Suprapubic skin (tissue), 3 donors: ENCODE measurements around the gene LHX3.

ENCODE experiments used
- EP300 ChIP-seq: sonication (generic); formaldehyde crosslinking; IDR thresholded peaks from one replicate; pipeline ENCODE4 v1.6.1; 2017; ENCODE audit warnings: antibody characterized with exemption
- POLR2A ChIP-seq, 2 donors: fragments of 450-650 bp; IDR thresholded peaks; one replicate each; pipeline ENCODE4 v1.6.1; 2017; ENCODE audit warnings: antibody characterized with exemption in 2 of 2, mild to moderate bottlenecking in 2 of 2, moderate library complexity in 2 of 2
- TF ChIP-seq, protein P1 (sequence below), 2 donors: fragments of 200-600 bp in 1 of 2; fragments of 450-650 bp in 1 of 2; sonication (generic) in 1 of 2; IDR thresholded peaks; one replicate each; pipeline ENCODE4 v1.5.1; 2016 to 2019; ENCODE audit warnings: antibody characterized with exemption in 2 of 2, mild to moderate bottlenecking in 1 of 2, moderate library complexity in 1 of 2

DNA sequence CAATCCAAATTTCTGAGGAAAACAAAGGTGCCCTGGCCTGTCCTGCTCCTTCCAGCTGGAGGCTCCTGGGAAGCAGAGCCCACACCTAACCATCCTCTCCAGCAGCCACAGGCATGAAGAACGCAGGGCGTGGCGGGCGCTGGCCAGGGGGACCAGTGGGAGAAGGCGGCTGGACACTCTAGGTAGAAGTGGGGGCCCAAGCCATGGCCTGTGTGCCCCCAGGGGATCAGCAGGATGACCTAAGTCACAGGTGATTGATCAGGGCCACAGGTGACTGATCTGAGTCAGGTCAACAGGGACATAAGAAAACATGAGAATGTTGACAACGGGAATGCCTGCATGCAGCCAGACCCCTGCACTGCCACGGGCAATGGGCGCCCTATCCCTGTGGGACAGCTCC lies 37.3 kb upstream of the LHX3 start:
- TF ChIP-seq POLR2A (IDR thresholded peaks at IDR 0.05) (no peak), EP300 (no peak)
- TF ChIP-seq, protein P1, sequence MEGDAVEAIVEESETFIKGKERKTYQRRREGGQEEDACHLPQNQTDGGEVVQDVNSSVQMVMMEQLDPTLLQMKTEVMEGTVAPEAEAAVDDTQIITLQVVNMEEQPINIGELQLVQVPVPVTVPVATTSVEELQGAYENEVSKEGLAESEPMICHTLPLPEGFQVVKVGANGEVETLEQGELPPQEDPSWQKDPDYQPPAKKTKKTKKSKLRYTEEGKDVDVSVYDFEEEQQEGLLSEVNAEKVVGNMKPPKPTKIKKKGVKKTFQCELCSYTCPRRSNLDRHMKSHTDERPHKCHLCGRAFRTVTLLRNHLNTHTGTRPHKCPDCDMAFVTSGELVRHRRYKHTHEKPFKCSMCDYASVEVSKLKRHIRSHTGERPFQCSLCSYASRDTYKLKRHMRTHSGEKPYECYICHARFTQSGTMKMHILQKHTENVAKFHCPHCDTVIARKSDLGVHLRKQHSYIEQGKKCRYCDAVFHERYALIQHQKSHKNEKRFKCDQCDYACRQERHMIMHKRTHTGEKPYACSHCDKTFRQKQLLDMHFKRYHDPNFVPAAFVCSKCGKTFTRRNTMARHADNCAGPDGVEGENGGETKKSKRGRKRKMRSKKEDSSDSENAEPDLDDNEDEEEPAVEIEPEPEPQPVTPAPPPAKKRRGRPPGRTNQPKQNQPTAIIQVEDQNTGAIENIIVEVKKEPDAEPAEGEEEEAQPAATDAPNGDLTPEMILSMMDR (IDR thresholded peaks at IDR 0.05), result no peak
